ENCODE data around the gene VSTM4.

Gene VSTM4

GRCh38 chr10:49012603-49013002 lies 102.7 kb downstream of the VSTM4 start:
- Histone ChIP-seq H3K36me3 (ENCODE audit: control insufficient read depth in 2 of 2, insufficient read depth in 2 of 2, low read length in 2 of 2) (no peaks in the 10 kb centered on the region), H3K9me3 (ENCODE audit: control insufficient read depth in 2 of 2, low read length in 2 of 2) (no peaks in the 10 kb centered on the region), H3K27ac (ENCODE audit: low read depth in 2 of 2, low read length in 2 of 2) (no peak overlapping the region), H3K4me1 (ENCODE audit: control insufficient read depth in 2 of 2, insufficient read depth in 2 of 2, low read length in 2 of 2) (peaks cover 0 to 18% of the 10 kb centered on the region in 2 donors), H3K9ac (ENCODE audit: low read depth in 1 of 2, low read length in 2 of 2) (no peak overlapping the region), H3K27me3 (ENCODE audit: control insufficient read depth in 2 of 2, insufficient read depth in 2 of 2, low read length in 2 of 2) (no peaks in the 10 kb centered on the region), H3K4me3 (ENCODE audit: low read length in 2 of 2) (no peak overlapping the region)

DNA sequence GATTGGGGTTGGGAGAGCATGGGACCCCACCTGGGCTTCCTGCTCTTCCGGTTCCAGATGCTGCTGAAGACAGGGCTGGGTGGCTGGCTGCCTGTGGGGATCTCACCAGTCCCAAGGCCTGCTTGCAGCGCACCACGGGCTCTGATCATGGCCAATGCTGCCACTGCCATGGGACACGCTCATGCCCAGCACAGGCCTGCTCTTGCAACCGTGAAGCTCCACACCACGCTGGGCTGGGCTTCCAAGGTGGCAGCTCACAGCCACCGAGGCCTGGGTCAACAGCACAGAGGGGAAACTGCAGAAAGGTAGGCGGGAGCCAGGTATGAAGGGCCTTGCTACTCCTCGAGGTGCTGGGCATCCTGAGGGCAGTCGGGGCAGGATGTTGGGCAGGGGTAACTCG lies 103.6 kb downstream of the VSTM4 start:
- peaks cover 0 to 18% of the 10 kb centered on the region in 2 donors for H3K4me1 ChIP-seq (ENCODE audit: control insufficient read depth in 2 of 2, insufficient read depth in 2 of 2, low read length in 2 of 2)

GRCh38 chr10:49010865-49011264 lies 104.5 kb downstream of the VSTM4 start:
- H3K4me1 ChIP-seq (ENCODE audit: control insufficient read depth in 2 of 2, insufficient read depth in 2 of 2, low read length in 2 of 2): peaks cover 0 to 18% of the 10 kb centered on the region in 2 donors
- no peak overlapping the region for H3K27ac ChIP-seq (ENCODE audit: low read depth in 2 of 2, low read length in 2 of 2)
- H3K36me3 ChIP-seq (ENCODE audit: control insufficient read depth in 2 of 2, insufficient read depth in 2 of 2, low read length in 2 of 2): no peaks in the 10 kb centered on the region
- H3K9me3 ChIP-seq (ENCODE audit: control insufficient read depth in 2 of 2, low read length in 2 of 2): no peaks in the 10 kb centered on the region
- no peak overlapping the region for H3K4me3 ChIP-seq (ENCODE audit: low read length in 2 of 2)
- H3K9ac ChIP-seq (ENCODE audit: low read depth in 1 of 2, low read length in 2 of 2): no peak overlapping the region
- H3K27me3 ChIP-seq (ENCODE audit: control insufficient read depth in 2 of 2, insufficient read depth in 2 of 2, low read length in 2 of 2): no peaks in the 10 kb centered on the region

More for the DNA sequence above, 103.6 kb downstream of the VSTM4 start:
- no peak overlapping the region for H3K9ac ChIP-seq (ENCODE audit: low read depth in 1 of 2, low read length in 2 of 2)
- no peak overlapping the region for H3K27ac ChIP-seq (ENCODE audit: low read depth in 2 of 2, low read length in 2 of 2)
- no peaks in the 10 kb centered on the region for H3K27me3 ChIP-seq (ENCODE audit: control insufficient read depth in 2 of 2, insufficient read depth in 2 of 2, low read length in 2 of 2)
- no peaks in the 10 kb centered on the region for H3K9me3 ChIP-seq (ENCODE audit: control insufficient read depth in 2 of 2, low read length in 2 of 2)
- no peak overlapping the region for H3K4me3 ChIP-seq (ENCODE audit: low read length in 2 of 2)
- no peaks in the 10 kb centered on the region for H3K36me3 ChIP-seq (ENCODE audit: control insufficient read depth in 2 of 2, insufficient read depth in 2 of 2, low read length in 2 of 2)

DNA sequence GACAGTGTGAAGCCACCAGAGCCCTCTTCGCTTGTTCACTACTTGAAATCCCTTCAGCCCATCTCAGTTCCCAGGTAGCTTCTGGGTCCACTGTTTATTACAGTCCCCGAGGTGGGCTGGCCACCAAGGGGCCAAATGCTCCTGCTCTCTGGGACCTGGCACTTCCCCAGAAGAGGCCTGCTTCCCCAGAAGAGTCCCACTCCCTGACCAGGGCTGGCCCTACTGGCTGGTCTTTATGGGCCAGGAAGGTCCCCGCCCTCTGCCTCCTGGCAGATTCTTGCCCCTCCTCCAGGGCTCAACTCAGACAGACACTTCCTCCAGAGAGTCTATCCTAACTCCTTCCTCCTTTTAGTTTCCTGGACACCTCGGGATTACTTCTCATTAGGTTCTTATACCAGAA lies 105.0 kb downstream of the VSTM4 start:
- Histone ChIP-seq H3K9me3 (ENCODE audit: control insufficient read depth in 2 of 2, low read length in 2 of 2) (no peaks in the 10 kb centered on the region), H3K27ac (ENCODE audit: low read depth in 2 of 2, low read length in 2 of 2) (no peak overlapping the region), H3K4me3 (ENCODE audit: low read length in 2 of 2) (no peak overlapping the region), H3K9ac (ENCODE audit: low read depth in 1 of 2, low read length in 2 of 2) (no peak overlapping the region), H3K27me3 (ENCODE audit: control insufficient read depth in 2 of 2, insufficient read depth in 2 of 2, low read length in 2 of 2) (no peaks in the 10 kb centered on the region), H3K36me3 (ENCODE audit: control insufficient read depth in 2 of 2, insufficient read depth in 2 of 2, low read length in 2 of 2) (no peaks in the 10 kb centered on the region), H3K4me1 (ENCODE audit: control insufficient read depth in 2 of 2, insufficient read depth in 2 of 2, low read length in 2 of 2) (peaks cover 0 to 18% of the 10 kb centered on the region in 2 donors)

DNA sequence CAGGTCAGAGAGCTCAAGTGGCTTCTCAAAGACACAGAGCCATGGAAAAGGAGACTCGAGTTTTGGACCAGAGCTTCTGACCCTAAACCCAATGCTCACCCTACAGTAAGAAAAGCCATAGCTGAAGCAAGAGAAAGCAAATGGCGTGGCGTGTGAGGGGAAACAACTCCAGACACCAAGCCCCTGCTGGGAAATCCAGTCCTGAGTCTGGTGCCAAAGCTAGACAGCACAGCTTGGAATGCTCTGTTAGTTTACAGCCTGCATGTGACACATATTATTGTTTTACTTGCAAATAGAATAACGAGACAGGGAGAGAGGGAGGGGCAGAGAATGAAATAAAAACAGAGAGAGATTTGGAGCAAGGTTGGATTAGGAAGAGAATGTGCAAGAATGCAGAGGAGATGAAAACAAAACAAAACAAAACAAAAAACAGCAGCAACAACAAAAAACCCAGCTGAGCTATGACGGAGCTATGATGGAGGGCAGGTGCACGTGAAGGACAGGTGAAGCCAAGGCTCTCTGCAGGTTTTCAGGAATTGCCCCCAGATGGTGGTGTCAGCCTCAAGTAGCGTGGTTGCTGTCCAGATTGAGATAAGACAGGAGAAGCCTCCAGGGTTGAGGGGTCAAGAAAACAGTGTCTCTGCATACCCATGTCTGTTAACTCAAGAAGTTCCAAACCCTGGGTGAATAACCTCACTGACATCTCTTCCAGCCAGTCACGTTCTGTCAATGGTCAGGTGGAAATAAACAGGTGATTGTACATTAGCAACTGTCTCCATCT lies 105.9 kb downstream of the VSTM4 start:
- H3K27ac ChIP-seq (ENCODE audit: low read depth in 2 of 2, low read length in 2 of 2): no peak overlapping the region

GRCh38 chr10:49008505-49009198 lies 106.7 kb downstream of the VSTM4 start:
- Histone ChIP-seq H3K36me3 (ENCODE audit: control insufficient read depth in 2 of 2, insufficient read depth in 2 of 2, low read length in 2 of 2) (no peaks in the 10 kb centered on the region), H3K4me3 (ENCODE audit: low read length in 2 of 2) (no peak overlapping the region), H3K9ac (ENCODE audit: low read depth in 1 of 2, low read length in 2 of 2) (no peak overlapping the region), H3K27ac (ENCODE audit: low read depth in 2 of 2, low read length in 2 of 2) (no peak overlapping the region), H3K4me1 (ENCODE audit: control insufficient read depth in 2 of 2, insufficient read depth in 2 of 2, low read length in 2 of 2) (peaks cover 0 to 18% of the 10 kb centered on the region in 2 donors), H3K27me3 (ENCODE audit: control insufficient read depth in 2 of 2, insufficient read depth in 2 of 2, low read length in 2 of 2) (no peaks in the 10 kb centered on the region), H3K9me3 (ENCODE audit: control insufficient read depth in 2 of 2, low read length in 2 of 2) (no peaks in the 10 kb centered on the region)

More for the DNA sequence above, 105.9 kb downstream of the VSTM4 start:
- no peaks in the 10 kb centered on the region for H3K9me3 ChIP-seq (ENCODE audit: control insufficient read depth in 2 of 2, low read length in 2 of 2)
- no peak overlapping the region for H3K9ac ChIP-seq (ENCODE audit: low read depth in 1 of 2, low read length in 2 of 2)
- peaks cover 0 to 18% of the 10 kb centered on the region in 2 donors for H3K4me1 ChIP-seq (ENCODE audit: control insufficient read depth in 2 of 2, insufficient read depth in 2 of 2, low read length in 2 of 2)
- H3K36me3 ChIP-seq (ENCODE audit: control insufficient read depth in 2 of 2, insufficient read depth in 2 of 2, low read length in 2 of 2): no peaks in the 10 kb centered on the region
- H3K4me3 ChIP-seq (ENCODE audit: low read length in 2 of 2): no peak overlapping the region
- H3K27me3 ChIP-seq (ENCODE audit: control insufficient read depth in 2 of 2, insufficient read depth in 2 of 2, low read length in 2 of 2): no peaks in the 10 kb centered on the region

GRCh38 chr10:49008091-49008490 lies 107.2 kb downstream of the VSTM4 start:
- H3K9ac ChIP-seq (ENCODE audit: low read depth in 1 of 2, low read length in 2 of 2): no peak overlapping the region
- no peaks in the 10 kb centered on the region for H3K9me3 ChIP-seq (ENCODE audit: control insufficient read depth in 2 of 2, low read length in 2 of 2)
- no peaks in the 10 kb centered on the region for H3K27me3 ChIP-seq (ENCODE audit: control insufficient read depth in 2 of 2, insufficient read depth in 2 of 2, low read length in 2 of 2)
- no peaks in the 10 kb centered on the region for H3K36me3 ChIP-seq (ENCODE audit: control insufficient read depth in 2 of 2, insufficient read depth in 2 of 2, low read length in 2 of 2)
- H3K27ac ChIP-seq (ENCODE audit: low read depth in 2 of 2, low read length in 2 of 2): no peak overlapping the region
- H3K4me3 ChIP-seq (ENCODE audit: low read length in 2 of 2): no peak overlapping the region
- H3K4me1 ChIP-seq (ENCODE audit: control insufficient read depth in 2 of 2, insufficient read depth in 2 of 2, low read length in 2 of 2): peaks cover 0 to 18% of the 10 kb centered on the region in 2 donors

DNA sequence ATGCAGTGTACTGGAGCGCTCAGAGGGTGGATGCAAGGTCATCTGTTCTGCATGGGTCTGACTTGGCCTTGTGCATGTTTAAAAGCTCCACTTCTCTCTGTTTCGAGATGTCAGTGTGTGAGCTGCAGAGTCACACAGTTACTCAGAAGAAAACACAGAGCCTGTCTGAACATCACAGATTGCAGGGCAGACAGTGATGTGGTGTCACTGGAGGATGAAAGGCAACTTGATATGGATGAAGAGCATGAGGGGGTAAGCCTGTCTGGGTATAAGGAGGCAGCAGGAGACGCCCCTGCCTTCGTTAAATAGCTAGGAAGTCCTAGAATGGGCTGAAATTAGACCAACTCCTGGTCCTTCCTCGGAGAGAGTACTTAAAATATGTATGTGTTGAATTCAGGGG lies 108.2 kb downstream of the VSTM4 start:
- H3K27ac ChIP-seq (ENCODE audit: low read depth in 2 of 2, low read length in 2 of 2): no peak overlapping the region
- H3K9me3 ChIP-seq (ENCODE audit: control insufficient read depth in 2 of 2, low read length in 2 of 2): no peaks in the 10 kb centered on the region

GRCh38 chr10:49005270-49005669 lies 110.1 kb downstream of the VSTM4 start:
- H3K4me3 ChIP-seq (ENCODE audit: low read length in 2 of 2): no peak overlapping the region
- H3K36me3 ChIP-seq (ENCODE audit: control insufficient read depth in 2 of 2, insufficient read depth in 2 of 2, low read length in 2 of 2): no peaks in the 10 kb centered on the region
- no peaks in the 10 kb centered on the region for H3K9me3 ChIP-seq (ENCODE audit: control insufficient read depth in 2 of 2, low read length in 2 of 2)
- H3K27ac ChIP-seq (ENCODE audit: low read depth in 2 of 2, low read length in 2 of 2): no peak overlapping the region
- H3K4me1 ChIP-seq (ENCODE audit: control insufficient read depth in 2 of 2, insufficient read depth in 2 of 2, low read length in 2 of 2): peaks cover 0 to 16% of the 10 kb centered on the region in 2 donors
- H3K27me3 ChIP-seq (ENCODE audit: control insufficient read depth in 2 of 2, insufficient read depth in 2 of 2, low read length in 2 of 2): no peaks in the 10 kb centered on the region
- no peak overlapping the region for H3K9ac ChIP-seq (ENCODE audit: low read depth in 1 of 2, low read length in 2 of 2)

More for the DNA sequence above, 108.2 kb downstream of the VSTM4 start:
- H3K4me3 ChIP-seq (ENCODE audit: low read length in 2 of 2): no peak overlapping the region
- no peaks in the 10 kb centered on the region for H3K27me3 ChIP-seq (ENCODE audit: control insufficient read depth in 2 of 2, insufficient read depth in 2 of 2, low read length in 2 of 2)
- H3K9ac ChIP-seq (ENCODE audit: low read depth in 1 of 2, low read length in 2 of 2): no peak overlapping the region
- H3K4me1 ChIP-seq (ENCODE audit: control insufficient read depth in 2 of 2, insufficient read depth in 2 of 2, low read length in 2 of 2): peaks cover 0 to 18% of the 10 kb centered on the region in 2 donors
- no peaks in the 10 kb centered on the region for H3K36me3 ChIP-seq (ENCODE audit: control insufficient read depth in 2 of 2, insufficient read depth in 2 of 2, low read length in 2 of 2)

DNA sequence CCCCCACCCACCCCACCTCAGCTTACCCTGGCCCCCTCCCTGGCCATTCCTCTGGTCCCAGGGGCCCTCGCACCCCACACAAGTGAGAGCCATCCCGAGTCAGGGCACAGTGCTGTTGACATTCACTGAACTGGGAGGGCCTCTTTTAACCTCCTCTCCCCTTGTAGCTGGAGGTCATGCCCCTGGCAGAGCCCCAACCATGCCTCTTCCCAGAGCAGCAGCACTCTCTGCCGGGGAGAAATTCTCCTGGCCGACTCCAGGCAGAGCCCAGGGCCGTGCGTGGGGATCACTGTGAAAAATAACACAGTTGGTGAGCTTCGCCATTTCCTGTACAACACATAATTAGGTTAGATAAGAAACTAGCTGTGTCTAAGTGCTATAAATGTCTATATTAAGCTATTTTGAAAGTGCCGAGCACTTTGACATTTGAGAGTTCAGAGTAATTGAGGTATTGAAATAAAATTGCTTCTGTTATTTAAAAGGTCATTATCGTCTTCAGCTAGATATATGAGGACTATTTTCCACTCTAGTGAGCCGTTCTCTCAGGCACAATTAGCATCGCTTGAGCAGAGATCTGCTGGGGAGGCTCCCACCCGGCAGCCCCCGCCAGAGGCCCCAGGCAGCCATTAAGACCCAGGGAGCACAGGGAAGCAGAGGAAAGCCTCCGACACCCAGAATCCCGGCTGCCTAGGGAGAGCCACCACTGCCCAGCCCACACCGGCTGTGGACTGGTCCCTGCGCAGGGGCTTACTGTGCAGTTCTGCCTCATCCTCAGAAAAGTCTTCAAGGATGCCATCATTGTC lies 113.3 kb downstream of the VSTM4 start:
- H3K27me3 ChIP-seq (ENCODE audit: control insufficient read depth in 2 of 2, insufficient read depth in 2 of 2, low read length in 2 of 2): no peaks in the 10 kb centered on the region
- no peaks in the 10 kb centered on the region for H3K36me3 ChIP-seq (ENCODE audit: control insufficient read depth in 2 of 2, insufficient read depth in 2 of 2, low read length in 2 of 2)
- no peak overlapping the region for H3K27ac ChIP-seq (ENCODE audit: low read depth in 2 of 2, low read length in 2 of 2)
- no peaks in the 10 kb centered on the region for H3K4me1 ChIP-seq (ENCODE audit: control insufficient read depth in 2 of 2, insufficient read depth in 2 of 2, low read length in 2 of 2)
- no peak overlapping the region for H3K9ac ChIP-seq (ENCODE audit: low read depth in 1 of 2, low read length in 2 of 2)
- H3K9me3 ChIP-seq (ENCODE audit: control insufficient read depth in 2 of 2, low read length in 2 of 2): no peaks in the 10 kb centered on the region
- no peak overlapping the region for H3K4me3 ChIP-seq (ENCODE audit: low read length in 2 of 2)

Measured in mucosa of rectum (tissue), 2 donors.